HUES6 (cell line): ENCODE results near the gene STK38L.

ENCODE experiments used
- H3K27ac ChIP-seq: 2 replicates; pipeline ENCODE4 v1.7.0; 2013; ENCODE audit warnings: low read depth, mild to moderate bottlenecking, low read length, inconsistent platforms
- H3K27me3 ChIP-seq: 2 replicates; pipeline ENCODE4 v1.6.1; 2013; ENCODE audit warnings: low read length; ENCODE audit not compliant: control insufficient read depth, insufficient read depth
- H3K36me3 ChIP-seq: 2 replicates; pipeline ENCODE4 v1.6.1; 2013; ENCODE audit warnings: low read length; ENCODE audit not compliant: control insufficient read depth, insufficient read depth
- H3K4me1 ChIP-seq: 2 replicates; pipeline ENCODE4 v1.6.1; 2013; ENCODE audit warnings: low read length; ENCODE audit not compliant: control insufficient read depth, insufficient read depth
- H3K4me3 ChIP-seq: 2 replicates; pipeline ENCODE4 v1.5.1; 2013; ENCODE audit warnings: low read depth, low read length
- H3K9ac ChIP-seq: one replicate; pipeline ENCODE4 v1.6.1; 2013; ENCODE audit warnings: mild to moderate bottlenecking, low read length
- H3K9me3 ChIP-seq: 2 replicates; pipeline ENCODE4 v1.6.1; 2013; ENCODE audit warnings: low read depth, low read length; ENCODE audit not compliant: control insufficient read depth, insufficient read depth

STK38L gene

DNA sequence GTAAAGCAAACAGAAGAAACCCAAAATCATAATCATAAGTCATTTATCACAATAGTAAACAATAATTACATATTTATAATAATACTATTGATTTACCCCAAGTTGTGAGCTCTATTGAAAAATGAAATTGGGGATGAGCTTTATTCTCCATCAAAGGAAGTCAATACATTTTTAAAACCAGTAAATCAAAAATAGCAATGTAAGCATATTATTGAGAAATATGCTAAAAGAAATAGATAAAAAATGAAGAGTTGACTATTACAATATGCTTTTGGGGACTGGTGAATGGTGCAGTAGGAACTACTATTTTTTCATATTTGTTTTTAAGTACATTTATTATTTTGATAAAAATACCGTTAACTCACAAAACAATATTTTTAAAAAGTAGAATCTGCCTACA is 31.2 kb upstream of the STK38L start:
- no peaks in the 10 kb centered on the region for H3K27me3 ChIP-seq
- no peaks in the 10 kb centered on the region for H3K36me3 ChIP-seq
- H3K4me1 ChIP-seq: no peaks in the 10 kb centered on the region
- H3K9me3 ChIP-seq: no peaks in the 10 kb centered on the region
- H3K27ac ChIP-seq: no peak overlapping the region
- H3K9ac ChIP-seq: no peak overlapping the region
- no peak overlapping the region for H3K4me3 ChIP-seq

DNA sequence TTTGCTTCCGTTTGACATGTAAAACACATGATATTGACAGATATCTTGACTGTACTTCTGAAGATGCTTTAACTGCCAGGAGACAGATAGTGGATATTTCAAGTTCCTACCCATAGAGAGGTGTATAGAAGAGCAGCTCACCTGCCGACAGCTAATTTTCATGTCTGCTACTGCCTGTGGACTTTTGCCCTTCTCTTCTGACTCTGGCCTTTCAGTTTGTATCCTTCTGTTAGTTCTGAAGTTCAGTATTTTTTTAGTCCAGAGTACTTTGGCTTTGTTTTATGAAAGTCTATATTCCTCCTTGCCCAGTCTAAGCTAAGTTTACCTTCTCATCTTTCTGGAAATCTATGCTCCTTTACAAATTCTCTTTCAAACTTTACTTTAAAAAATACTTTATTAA is 30.8 kb upstream of the STK38L start:
- Histone ChIP-seq H3K27me3 (no peaks in the 10 kb centered on the region), H3K4me3 (no peak overlapping the region), H3K27ac (no peak overlapping the region), H3K9me3 (no peaks in the 10 kb centered on the region), H3K9ac (no peak overlapping the region), H3K36me3 (no peaks in the 10 kb centered on the region), H3K4me1 (no peaks in the 10 kb centered on the region)

DNA sequence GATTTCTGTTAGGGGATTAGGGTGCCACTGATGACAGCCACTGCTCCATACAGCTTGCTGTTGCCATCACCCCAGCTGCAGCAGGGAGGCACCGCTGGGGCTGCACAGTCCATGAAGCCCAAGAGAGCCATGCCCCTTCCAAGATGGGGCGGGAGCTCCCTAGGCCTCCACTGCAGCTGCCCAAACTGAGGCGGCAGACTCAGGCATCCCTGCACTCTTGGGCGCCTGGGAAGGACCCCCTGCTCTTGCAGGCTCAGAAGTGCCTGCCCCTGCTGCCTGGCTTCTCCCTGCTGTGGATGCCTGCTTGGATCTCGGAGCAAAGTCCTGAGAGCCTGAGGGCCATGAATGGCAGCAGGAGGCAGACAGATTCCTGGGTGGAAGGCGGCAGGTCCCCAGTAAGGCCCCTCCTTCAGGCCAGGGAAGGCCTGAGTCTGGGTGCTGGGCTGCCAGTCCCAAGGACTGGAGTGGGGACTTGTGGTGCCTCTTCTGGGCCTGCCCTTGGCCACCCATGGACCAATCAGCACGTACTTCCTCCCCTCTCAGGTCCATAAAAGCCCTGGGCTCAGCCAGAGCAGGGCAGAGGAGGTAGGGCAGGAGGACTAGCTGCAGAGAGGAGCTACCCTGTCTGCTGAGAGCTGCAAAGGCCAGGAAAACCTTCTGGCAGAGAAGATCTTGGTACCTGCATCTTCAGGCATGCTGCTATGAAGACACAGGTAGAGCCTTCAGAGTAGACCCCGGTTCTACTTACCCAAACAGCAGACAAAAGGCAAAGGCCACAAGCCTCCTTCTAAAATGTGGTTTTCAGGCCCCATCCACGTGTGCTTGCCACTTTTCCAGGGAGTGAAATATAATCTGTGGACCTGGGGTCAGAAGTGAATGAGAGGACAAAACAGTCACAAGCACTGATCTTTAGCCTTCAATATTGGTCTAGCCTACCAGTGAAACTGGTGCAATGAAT is 30.0 kb upstream of the STK38L start:
- Histone ChIP-seq H3K36me3 (no peaks in the 10 kb centered on the region), H3K9me3 (no peaks in the 10 kb centered on the region), H3K9ac (no peak overlapping the region), H3K4me1 (no peaks in the 10 kb centered on the region), H3K27me3 (no peaks in the 10 kb centered on the region), H3K4me3 (no peak overlapping the region), H3K27ac (no peak overlapping the region)

DNA sequence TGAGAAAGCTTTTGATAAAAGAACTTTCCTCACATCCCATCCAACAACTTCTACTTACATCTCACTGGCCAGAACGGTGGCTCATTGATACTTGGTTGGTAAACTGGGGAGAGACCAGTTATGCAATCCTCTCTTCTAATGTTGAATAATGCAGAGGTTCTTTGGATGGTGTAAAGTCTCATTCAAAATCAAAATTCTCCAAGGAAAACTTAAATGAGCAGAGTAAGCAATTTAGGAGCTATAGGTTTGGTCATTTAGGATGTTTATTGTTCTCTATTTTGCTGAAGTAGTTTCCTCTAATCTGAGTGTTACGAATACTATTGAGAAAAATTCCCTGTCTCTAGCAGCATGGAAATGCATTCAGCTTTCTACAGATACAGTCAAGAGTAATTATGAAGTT is 26.5 kb upstream of the STK38L start:
- no peaks in the 10 kb centered on the region for H3K4me1 ChIP-seq
- H3K27me3 ChIP-seq: no peaks in the 10 kb centered on the region
- no peak overlapping the region for H3K4me3 ChIP-seq
- H3K9ac ChIP-seq: no peak overlapping the region
- H3K27ac ChIP-seq: no peak overlapping the region
- H3K9me3 ChIP-seq: no peaks in the 10 kb centered on the region
- H3K36me3 ChIP-seq: no peaks in the 10 kb centered on the region

DNA sequence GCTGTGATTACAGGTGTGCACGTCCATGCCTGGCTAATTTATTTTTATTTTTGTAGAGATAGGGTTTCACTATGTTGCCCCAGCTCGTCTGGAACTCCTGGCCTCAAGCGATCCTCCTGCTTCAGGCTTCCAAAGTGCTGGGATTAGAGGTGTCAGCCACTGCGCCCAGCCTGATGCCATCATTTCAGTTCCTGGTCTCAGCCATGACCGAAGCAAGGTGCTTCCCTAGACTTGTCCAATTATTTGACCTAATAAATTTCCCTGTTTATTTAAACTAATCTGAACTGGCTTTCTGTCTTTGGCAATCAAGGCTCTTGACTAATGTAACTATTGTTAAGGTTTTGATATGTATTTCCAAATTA is 24.4 kb upstream of the STK38L start:
- no peaks in the 10 kb centered on the region for H3K4me1 ChIP-seq
- H3K4me3 ChIP-seq: no peak overlapping the region
- no peak overlapping the region for H3K9ac ChIP-seq
- H3K9me3 ChIP-seq: no peaks in the 10 kb centered on the region
- no peak overlapping the region for H3K27ac ChIP-seq
- no peaks in the 10 kb centered on the region for H3K27me3 ChIP-seq
- H3K36me3 ChIP-seq: no peaks in the 10 kb centered on the region

DNA sequence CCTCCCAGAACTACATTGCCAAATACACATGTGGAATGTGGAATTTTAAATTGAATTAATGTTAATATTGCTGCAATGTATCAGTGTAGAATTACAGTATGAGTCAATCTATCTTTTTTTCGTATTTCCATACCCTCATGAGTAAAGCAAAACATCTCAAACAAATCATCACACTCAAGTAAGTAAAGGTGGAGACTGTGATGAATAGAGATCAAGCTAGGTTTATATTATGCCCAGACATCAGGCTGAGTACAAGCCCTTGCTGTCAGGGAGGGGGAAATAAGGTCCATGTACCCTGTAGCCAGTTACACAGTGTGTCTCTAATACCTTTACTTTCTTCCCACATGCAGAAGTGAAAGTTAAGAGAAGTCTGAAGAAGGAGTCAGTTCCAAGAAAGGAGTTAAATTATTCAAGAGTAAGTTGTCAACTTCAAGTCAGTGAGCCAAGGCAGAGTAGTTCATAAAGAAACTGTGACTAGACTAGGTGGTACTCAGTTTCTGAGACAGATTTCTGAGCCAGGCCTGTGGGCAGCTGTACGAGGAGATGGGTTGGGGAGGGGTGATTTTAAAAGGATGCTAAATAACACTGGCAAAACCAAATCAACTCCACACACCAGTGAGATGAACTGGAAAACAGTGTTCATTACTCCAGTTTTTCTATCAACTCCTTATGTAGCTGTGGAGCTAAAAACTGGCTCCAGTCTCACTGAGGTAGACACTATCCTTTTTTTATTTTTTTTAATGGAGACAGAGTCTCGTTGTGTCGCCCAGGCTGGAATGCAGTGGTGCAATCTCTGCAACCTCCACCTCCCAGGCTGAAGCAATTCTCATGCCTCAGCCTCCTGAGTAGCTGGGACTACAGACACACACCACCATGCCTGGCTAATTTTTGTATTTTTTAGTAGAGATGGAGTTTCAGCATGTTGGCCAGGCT is 23.8 kb upstream of the STK38L start:
- no peak overlapping the region for H3K9ac ChIP-seq
- no peak overlapping the region for H3K27ac ChIP-seq
- H3K4me1 ChIP-seq: no peaks in the 10 kb centered on the region

DNA sequence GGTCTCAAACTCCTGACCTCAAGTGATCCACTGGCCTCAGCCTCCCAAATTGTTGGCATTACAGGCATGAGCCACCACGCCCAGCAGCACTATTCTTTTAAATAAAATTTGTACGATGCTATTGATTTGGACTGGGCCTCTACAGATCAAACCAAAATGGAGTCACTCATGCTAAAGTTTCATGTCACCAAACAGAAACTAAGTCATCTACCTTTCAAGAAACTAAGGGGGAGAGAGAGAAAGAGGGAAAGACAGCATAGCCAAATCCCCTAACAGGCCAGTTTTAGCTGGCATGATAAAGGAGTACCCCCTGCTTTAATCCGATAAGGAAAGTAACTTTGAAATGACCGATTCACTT is 23.1 kb upstream of the STK38L start:
- Histone ChIP-seq H3K27me3 (no peaks in the 10 kb centered on the region), H3K9ac (no peak overlapping the region), H3K27ac (no peak overlapping the region), H3K4me3 (no peak overlapping the region), H3K36me3 (no peaks in the 10 kb centered on the region), H3K9me3 (no peaks in the 10 kb centered on the region), H3K4me1 (no peaks in the 10 kb centered on the region)

More for the DNA sequence above, 23.8 kb upstream of the STK38L start:
- no peaks in the 10 kb centered on the region for H3K27me3 ChIP-seq
- no peaks in the 10 kb centered on the region for H3K36me3 ChIP-seq
- H3K9me3 ChIP-seq: no peaks in the 10 kb centered on the region
- no peak overlapping the region for H3K4me3 ChIP-seq

DNA sequence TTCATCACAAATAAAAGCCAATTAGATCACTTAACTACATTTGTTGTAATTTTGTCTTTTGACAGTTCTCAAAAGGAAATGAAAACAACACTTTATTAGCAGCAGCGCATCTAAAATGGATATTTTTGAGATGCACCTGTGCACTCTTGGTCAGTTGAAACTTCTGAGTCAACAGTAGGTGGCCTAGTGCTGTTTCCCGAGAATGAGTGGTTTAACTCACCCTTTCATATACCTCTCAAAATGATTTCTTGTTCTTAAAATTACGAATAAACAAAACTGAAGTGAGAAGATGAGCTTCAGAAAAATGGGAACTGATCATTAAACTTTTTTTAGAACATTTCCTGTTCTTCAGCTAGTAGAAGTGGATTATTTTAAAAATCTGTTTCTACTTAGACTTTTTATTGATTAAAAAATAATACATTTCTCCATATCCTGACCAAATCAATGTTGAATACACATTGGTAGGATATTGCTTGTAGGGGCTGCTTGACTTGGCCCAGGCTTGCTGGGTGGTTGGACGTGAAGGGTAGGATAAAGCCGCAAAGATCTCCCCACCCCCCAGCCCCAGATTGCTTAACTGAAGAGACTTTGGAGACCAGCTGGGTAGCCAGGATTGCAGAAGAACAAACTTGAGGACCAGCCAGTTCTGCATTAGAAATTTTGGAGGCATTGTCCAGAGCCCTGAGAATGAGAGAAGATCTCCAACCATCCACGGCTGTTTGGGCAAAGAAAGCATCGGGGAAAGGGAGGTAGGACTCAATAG is 22.3 kb upstream of the STK38L start:
- Histone ChIP-seq H3K27me3 (no peaks in the 10 kb centered on the region), H3K4me3 (no peak overlapping the region), H3K9me3 (no peaks in the 10 kb centered on the region), H3K36me3 (no peaks in the 10 kb centered on the region), H3K27ac (no peak overlapping the region), H3K4me1 (peaks cover 5% of the 10 kb centered on the region; the same call in 1 of the 2 replicates), H3K9ac (no peak overlapping the region)

DNA sequence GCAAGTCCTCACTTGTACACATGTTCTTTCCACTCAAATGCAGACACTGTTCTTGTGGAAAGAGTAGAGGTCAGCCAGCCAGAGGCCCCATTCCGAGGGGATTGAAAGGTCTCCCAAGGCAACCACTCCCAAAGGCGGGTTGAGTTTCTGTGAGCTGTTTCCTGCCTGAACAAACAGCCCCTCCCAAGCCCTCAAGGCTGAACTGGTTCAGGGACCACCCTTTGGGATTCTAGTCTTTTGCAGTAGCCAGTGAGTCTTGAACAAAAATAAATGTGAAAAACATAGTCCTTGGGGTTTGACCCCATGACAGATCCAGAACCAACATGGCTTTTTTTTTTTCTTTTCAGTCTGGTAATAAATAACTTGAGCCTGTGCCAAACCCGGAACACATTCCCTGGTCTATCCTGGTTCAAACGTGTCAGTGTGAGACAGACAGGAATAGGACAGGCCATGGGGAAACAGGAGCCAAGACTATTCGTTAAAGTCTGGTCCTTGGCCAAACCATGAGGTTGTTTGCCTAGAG is 17.6 kb upstream of the STK38L start:
- H3K9ac ChIP-seq: no peak overlapping the region
- H3K4me1 ChIP-seq: peaks cover 5% of the 10 kb centered on the region; the same call in 1 of the 2 replicates
- H3K4me3 ChIP-seq: no peak overlapping the region
- no peaks in the 10 kb centered on the region for H3K27me3 ChIP-seq
- no peaks in the 10 kb centered on the region for H3K36me3 ChIP-seq
- no peak overlapping the region for H3K27ac ChIP-seq
- H3K9me3 ChIP-seq: no peaks in the 10 kb centered on the region

DNA sequence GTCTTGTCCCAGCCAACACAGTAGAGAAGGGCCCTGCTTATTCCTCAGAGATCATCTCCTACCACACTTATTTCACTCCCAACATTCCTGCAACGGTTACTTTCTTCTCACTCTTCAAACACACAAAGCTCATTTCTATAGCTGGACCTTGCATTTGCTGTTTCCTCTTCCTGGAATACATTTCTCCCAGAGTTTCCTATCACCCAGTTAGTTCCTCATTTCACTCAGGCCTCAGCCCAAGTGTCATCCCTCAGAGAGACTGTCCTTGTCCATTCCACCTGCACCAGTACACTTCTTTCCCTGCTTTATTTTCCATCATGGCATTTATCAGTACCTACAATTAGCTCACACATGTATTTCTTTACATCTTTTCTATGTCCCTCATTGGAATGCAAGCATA is 14.7 kb upstream of the STK38L start:
- Histone ChIP-seq H3K36me3 (no peaks in the 10 kb centered on the region), H3K27ac (no peak overlapping the region), H3K4me1 (peaks cover 5% of the 10 kb centered on the region; the same call in 1 of the 2 replicates), H3K9me3 (no peaks in the 10 kb centered on the region), H3K27me3 (no peaks in the 10 kb centered on the region), H3K4me3 (no peak overlapping the region), H3K9ac (no peak overlapping the region)
